Activated CD4-positive, alpha-beta T cell treated with anti-CD3 and anti-CD28 coated beads, Interleukin-2, amount 50 U/mL, for 48 hours (primary cell): ENCODE data around the gene TMED6.
A peak's percentile ranks its signal among the peaks of the same experiment; 100 is the strongest.

ENCODE experiments used
- DNase-seq, 2 experiments: peaks; one replicate each; pipeline ENCODE4 v3.0.0-alpha.2; 2020

Gene TMED6

DNA sequence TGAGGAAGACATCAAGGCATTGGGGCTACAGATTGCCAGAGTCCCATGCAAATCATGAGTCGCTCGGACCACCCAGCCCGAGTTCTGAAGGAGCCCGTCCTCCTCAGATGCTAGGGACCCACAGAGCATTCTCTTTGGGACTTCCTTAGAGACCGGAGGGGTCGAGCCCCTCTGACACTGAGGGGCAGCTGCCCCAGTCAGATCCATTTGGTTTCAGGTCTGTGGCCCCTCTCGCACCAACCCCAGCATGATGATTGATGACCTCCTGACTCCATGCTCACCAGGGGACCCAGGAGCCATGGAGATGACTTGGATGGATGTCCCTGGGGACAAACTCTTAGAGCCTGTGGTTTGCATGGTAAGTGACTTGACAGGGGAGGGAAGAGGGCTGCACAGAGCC is 29.2 kb downstream of the TMED6 start:
- DNase-seq: peak in 1 of 2 experiments; percentile 1

DNA sequence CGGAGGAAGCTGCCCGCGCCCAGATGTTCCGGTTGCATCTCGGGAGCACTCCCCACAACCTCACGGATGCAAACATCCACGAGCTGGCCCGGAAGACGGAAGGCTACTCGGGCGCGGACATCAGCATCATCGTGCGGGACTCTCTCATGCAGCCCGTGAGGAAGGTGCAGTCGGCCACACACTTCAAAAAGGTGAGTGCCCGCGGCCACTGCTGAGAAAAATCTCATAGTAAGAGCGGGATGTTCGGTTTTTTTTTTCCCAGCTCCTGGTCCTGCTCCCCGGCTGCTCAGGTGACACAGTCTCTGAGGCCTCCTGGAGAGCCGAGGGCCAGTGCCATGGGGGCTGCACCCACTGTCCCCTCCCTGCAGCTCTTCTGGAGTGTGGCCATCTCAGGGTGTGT is 30.5 kb downstream of the TMED6 start:
- DNase-seq: no peak

DNA sequence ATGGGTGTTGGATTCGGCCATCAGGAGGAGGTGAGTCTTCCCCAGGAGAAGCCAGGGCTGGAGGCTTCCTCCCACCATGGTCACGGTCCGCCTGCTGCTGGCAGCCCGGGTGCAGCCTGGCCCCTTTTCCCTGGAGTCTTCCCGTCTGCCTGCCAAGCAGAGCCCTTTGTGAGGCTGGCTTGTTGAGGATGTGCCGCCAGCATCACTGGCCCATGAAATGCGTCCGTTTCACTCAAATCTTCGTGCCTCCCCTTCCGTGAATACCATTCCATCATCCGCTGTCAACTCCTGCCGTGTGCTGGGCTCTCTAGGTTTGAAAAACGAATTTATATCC is 30.9 kb downstream of the TMED6 start:
- no peak for DNase-seq

DNA sequence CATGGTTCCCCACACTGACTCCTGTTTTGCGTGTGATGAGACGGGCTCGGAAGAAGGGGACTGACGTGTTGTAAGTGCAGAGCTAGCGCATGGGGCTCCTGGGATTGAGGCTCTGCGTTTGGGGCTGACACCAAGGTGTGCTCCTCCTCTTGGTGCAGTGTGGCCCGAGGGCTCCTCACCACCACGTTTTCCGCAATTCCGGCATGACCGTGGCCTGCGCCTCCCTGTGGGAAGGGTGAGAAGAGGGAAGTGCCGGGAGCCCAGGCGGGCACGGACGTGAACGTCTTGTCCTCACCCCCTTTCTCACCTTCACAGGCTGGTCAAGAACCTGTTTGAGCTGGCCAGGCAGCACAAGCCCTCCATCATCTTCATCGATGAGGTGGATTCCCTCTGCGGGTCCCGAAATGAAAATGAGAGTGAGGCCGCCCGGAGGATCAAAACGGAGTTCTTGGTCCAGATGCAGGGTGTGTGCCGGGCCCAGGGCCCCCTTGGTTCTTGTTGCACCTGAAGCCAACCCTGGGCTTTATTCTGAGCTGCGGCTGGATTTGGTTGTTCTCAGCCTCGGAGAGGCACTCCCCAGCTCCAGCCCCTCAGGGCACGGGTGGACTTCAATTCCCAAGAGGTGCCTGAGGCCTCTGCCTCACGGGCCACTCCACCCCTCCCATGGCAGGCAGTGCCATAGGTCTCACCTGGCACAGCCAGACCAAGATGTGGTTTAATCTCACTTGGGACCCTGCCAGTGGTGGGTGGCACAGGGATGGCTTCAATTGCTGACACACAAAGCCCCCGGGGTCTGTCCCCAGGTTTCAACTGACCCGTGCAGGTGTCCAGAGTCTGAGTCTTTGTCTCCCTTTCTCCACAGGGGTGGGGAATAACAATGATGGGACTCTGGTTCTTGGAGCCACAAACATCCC is 31.5 kb downstream of the TMED6 start:
- no peak for DNase-seq

DNA sequence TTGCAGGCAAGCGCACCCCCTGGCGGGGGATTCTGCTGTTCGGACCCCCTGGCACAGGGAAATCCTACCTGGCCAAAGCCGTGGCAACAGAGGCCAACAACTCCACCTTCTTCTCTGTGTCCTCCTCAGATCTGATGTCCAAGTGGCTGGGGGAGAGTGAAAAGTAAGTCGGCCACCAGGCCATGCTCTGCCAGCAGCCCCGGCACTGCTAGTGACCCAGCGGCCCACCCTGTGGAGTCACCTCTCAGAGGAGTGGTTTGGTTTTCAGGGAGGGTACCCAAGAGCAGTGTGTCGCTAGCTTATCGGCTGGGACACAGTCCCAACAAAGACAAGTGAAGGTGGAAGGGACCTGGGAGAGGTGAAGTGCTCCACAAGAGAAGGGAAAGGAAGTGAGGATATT is 32.2 kb downstream of the TMED6 start:
- DNase-seq: no peak

DNA sequence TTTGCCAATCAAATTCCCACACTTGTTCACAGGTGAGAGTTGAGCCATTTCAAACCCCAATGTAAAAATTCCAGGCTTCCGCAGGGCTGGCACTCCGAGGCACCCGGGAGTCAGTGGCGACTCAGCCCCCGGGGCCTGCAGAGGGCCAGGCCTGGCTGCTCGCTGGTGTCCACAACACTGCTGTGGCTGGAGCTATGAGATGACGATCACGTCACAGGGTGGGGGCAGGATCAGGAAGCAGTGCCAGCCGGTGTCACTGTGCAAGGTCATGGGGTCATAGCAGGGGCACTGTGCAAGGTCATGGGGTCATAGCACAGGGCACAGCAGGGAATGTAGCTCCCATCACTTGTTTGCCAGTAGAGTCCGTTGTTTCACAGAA is 32.7 kb downstream of the TMED6 start:
- no peak for DNase-seq

DNA sequence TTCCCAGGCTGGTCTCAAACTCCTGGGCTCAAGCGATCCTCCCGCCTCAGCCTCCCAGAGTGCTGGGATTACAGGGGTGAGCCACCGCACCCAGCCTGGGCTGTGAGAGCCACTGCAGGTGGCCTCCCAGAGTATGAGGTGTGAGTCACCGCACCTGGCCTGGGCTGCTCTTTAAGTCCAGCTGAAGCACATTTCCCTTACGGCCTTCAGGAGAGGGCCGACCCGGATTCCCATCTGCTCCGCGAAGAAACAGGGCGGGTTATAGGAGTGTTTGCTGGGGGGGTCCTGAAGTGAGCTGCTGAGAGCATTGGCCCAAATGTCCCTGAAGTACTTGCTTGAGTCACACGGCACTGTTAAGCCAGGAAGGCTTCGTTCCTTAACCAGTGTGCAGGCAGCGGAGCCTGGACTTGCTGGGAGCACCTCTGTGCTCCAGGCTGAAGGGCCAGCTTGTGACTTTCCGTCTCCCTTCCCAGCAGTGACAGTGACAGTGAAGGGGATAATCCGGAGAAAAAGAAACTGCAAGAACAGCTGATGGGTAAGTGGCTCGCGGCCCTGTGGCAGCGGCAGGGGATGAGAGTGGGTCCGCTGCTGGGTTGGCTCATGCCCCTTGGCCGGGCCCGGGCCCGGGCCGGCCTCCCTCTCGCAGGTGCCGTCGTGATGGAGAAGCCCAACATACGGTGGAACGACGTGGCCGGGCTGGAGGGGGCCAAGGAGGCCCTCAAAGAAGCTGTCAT is 33.2 kb downstream of the TMED6 start:
- DNase-seq: no peak

DNA sequence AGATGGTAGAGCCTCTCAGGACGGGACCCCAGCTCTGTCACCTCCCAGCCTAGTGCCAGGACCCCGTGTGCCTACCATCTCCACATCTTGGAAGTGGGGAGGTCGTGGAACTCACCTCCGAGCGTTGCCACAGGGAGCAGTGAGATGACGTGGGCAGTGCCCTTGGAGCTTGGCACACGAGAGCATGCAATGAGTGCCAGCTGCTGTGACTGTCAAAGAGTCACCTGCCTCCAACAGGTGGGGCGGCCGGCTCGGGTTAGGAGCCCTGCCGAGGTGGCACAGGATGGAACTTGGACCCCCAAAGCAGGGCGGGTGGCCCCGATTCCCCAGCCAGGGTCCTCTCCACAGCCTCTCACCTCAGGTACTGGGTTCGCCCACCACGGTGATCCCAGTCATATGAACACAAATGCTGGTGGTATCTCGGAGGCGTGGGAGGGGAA is 35.0 kb downstream of the TMED6 start:
- DNase-seq: no peak

DNA sequence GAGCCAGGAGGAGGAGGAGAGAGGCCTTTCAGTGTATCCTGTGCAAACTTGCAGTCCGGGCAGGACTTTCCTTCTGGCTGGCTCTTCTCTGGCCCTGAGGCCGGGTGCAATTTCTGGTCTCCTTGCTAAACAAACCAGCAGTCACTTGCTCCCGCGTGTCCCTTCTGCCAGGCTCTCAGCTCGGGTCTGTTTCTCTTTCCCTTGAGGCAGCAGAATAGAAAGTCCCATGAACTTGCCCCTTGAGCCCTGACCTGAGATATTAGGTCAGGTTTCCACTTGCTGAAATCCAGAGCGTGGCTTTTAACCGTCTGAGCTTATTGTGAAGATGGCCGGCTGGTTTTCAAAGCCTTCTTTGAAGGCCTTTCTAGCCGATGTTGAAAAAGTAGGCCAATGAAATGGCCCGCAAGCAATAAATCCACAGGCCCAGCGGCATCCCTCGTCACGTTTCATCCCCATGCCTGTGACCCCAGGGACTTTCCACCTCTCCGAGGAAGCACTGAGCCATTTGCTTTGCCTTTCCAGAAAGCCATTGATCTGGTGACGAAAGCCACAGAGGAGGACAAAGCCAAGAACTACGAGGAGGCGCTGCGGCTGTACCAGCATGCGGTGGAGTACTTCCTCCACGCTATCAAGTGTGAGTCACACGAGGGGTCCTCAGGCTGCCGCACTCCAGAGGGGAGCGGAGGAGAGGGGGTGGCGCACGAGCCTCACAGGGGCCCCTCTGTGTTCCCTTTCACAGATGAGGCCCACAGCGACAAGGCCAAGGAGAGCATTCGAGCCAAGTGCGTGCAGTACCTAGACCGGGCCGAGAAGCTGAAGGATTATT is 35.9 kb downstream of the TMED6 start:
- no peak for DNase-seq

DNA sequence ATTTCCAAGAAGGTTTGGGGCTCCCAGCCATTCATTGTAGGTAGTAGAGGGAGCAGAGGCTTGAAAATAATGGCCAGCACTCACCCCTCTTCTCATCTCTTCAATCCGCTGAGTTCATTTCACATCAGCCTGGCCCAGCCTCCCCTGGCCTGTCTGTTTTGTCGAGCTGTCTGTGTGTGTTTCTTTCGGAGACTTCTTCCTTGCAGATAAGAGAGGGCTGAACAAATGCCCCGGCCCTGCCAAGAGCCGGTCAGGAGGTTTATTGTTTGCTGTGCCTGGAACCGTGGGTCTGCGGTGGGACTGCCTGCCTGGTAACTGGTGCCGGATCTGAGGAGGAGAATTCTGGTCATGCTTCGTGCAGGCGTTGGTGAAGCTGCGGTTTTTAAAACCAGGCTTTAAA is 37.1 kb downstream of the TMED6 start:
- no peak for DNase-seq

DNA sequence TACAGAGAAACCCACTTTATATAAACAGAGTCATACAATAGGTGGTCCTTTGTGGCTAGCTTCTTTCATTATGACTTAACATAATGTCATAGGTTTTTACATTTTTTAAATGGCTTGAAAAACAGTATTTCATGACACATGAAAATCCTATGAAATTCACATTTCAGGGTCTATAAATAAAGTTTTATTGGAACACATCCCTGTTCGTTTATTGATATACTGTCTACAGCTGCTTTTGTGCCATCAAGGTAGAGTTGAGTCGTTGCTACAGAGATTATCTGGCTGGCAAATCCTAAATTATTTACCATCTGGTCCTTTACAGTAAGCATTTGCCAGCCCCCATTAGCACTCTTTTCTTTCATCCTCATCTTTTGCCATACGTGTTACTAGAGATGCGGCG is 38.1 kb downstream of the TMED6 start:
- DNase-seq: no peak

DNA sequence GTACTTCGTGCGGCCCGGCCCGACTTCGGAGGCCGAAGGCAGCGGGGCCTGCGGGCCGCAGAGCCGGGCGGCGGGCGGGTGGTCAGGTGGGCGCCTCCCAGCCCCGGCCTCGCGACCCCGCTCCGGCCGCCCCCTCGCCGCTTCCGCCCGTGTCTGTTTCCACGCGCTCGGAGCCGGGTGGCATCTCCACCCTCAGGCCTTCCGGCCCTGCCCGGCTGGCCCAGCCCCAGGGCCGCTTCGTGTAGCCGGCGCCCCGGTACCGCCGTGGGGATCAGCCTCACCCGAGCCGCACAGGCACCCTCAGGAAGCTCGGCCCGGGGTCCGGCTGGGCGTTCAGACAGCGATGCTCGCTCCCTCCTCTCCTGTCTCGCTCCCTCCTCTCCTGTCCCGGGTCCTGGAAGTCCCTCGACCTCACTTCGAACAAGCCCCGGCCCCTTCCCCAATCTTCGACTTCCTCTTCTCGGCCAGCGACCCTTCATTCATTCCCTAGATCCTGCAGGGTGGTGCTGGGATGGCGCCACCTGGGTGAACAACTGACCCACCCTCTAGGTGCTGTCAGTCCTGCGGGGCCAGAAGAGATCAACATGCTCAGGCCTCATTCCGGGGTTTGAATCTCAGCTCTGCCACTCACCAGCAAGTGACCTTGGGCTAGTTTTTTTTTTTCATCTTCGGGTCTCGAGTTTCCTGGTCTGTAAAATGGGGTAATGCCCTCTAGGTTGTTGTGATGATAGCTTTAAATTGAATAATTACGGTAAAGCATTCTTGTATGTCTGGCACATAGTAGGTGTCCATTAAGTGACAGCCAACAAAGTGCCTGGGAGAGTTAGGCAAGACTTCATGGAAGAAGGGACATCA is 39.8 kb downstream of the TMED6 start:
- DNase-seq: peak; percentile 52 to 53

DNA sequence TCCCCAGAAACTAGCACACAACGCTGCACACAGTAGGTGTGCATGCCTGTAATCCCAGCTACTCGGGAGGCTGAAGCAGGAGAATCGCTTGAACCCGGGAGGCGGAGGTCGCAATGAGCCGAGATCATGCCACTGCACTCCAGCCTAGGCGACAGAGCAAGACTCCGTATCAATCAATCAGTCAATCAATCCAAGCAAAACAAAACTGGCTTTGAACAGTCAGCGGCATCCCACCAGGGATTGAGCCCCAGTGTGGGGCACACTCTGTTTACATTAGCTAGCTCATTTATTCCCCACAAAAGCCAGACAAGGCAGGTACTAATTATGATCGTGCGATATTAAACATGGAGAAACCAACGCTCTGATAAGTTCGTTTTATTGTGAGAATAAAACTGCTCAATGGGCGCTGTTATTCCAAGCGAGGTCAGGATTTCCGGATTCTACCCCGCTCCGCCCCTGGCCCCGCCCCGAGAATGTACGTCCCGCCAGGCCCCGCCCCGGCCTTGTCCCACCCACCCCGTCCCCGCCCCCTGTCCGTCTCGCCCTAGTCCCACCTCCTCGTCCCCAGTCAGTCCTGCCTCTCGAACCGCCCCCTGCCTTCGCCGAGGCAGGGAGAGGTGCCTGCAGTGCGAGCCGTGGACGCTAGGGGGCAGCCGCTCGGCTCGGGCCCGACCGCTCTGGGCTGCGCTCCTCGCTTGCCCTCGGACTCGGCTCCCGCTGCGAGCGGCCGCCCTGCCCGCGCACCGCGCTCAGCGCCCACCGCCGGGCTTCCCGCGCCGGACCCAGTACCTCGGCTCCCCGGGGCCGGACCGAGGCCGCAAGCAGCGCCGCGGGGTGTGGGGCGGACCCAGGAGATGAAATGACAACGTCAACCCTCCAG is 40.7 kb downstream of the TMED6 start, which contains the start of gene VPS4A:
Gene VPS4A, plus strand, starts transcription at position 698 of the 880 bp plus-strand sequence. Its CDS starts 162 bp downstream, at position 860.
- DNase-seq: peak; percentile 97 to 98

DNA sequence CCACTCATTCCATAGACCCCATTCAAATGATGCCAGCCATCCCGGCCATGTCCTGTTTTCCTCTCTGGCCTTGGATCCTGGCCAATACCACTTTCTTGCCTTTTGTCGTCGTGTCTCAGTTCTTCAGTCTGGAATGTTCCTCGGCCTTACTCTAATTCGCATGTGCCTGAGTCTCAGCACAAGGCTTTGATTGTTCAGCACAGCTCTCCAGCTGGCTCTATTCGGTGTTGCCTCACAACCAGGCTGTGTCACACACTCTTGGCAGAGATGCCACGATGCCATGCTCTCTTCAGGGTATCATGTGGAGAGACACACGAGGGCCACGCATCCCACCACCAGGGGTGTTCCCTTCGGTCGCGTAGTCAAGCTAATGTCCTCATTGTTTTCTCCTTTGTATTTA is 42.3 kb downstream of the TMED6 start:
- DNase-seq: no peak

DNA sequence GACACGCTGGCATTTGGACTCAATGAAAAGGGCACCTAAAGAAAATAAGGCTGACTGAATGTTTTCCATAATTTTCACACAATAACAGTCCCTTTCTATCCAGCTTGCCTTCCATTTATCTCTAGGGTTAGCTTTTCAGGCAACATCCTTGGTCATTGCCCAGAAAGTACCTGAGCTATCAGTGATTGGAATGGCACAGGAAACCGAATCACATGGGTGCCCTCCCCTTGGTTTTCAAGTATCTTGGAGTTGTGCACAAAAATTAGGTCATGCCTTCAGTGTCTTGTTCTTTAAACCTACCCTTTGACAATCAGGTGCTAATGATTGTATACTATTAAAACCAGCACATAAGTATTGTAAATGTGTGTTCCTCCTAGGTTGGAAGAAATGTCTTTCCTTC is 43.7 kb downstream of the TMED6 start:
- DNase-seq: no peak

DNA sequence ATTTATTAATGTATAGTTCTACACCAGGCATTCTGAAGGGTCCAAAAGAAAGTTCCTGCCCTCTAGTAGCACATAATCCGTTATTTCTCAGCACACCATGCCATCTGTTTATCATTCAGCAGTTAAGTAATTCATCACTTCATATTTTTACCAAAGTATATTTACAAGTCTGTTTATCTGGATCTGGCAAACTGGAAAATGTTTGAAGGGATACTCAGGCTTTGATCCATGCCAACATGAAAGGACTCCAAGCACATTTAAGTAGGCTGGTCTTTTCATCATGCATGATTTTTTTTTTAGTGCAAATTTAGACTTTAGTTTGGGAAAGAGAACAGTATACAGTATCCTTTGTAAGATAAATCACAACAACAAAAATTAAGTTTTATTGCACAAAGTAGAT is 44.5 kb downstream of the TMED6 start:
- DNase-seq: no peak

DNA sequence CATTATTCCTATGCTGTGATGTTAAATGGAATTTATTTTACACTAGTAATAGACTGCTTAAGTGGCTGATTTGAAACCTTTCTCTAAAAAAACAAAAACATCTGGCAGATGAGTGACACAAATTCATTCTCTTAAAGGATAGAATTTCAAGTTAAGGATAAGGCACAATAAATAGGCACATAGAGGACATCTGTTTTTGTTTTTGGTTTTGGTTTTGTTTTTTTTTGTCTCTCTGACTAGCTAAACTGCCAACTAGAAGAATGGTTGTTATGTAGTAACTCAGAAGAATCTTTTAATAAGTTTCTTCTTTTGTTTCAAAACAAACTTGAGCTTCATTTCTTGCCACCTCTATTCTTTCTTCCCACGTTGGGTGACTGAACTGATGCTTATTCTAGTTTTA is 45.6 kb downstream of the TMED6 start:
- DNase-seq: no peak

DNA sequence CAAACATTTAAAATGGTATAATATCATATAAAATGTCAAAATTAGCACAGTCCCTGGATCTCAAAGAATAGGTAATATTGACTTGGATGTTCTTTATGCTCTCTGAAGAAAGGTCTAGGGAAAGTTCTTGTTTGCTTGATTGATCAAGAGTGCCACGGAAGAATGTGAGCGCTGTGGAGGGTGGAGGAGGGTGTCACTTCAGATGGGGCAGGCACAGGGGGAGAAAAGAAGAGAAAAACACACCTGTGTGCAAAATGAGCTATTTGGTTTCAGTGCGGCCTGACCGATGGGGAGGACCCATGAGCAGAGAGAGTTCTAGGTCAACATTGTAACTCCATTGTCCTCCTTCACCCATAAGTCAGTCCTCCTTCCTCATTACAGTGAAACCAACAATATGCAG is 49.3 kb downstream of the TMED6 start:
- no peak for DNase-seq

DNA sequence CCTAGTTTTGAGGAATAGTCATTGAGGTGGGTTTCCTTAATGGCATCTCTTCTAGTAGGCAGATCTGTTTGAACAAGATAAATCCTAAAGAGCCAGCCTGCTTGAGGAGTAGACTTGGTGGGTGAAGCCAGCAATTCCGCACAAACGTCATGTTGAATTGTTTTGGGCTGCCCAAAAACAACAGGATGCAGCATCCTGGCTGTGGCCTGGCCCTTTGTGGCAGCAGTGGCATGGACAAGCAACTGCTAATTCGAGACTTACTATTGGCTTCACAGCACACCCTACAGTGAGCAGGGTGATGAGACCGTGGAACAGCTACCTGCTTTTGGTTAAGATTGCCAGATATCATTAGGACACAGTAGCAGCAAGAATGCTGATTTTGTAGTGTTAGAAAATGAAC is 49.7 kb downstream of the TMED6 start:
- DNase-seq: no peak

DNA sequence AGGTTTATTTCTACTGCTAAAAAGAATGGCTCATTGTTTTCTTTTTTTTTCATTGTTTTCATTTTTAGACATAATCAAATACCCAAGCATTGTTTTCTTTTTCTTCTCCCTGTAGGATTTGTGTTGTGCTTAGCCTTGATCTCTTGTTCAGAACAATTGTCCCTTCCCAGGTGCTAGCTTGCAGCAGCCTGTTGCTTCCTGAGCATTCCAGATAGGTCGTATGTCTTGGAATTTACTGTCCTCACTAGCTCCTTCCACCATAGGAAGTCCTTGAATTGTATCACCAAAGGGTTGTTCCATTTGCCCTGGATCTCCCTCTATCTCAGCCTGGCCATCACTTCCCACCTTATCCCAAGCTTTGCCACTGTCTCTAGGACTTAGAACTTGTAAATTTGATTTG is 50.4 kb downstream of the TMED6 start:
- DNase-seq: no peak

DNA sequence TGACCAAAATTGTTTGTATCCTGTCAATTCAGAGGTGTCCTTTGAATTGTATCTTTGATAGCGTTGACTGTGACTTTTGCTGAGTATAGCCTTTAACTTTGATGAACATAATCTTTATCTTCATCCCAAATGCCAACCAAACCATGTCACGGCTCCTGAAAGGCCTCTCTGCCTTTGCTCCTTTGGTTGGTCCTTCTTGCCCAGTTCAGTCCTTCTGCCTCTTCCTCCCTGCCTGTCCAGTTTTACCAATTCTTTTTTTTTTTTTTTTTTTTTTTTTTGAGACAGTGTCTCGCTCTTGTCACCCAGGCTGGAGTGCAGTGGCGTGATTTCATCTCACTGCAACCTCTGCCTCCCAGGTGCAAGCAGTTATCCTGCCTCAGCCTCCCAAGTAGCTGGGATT is 53.3 kb downstream of the TMED6 start:
- no peak for DNase-seq
